ENCODE results near the gene TCHH.

The TCHH gene

DNA sequence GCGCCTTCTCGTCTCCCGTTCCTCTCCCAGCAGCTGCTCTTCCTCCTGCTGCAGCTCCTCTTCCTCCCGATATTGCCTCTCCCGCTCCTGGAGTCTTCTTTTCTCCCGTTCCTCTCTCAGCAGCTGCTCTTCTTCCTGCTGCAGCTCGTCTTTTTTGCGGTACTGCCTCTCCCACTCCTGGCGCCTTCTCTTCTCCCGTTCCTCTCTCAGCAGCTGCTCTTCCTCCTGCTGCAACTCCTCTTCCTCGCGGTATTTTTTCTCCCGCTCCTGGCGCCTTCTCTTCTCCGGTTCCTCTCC is 5.3 kb downstream of the TCHH start:
- H3K79me2 ChIP-seq = no peaks in the 10 kb centered on the region
- H3K27me3 ChIP-seq (ENCODE audit: control insufficient read depth, insufficient read depth, low read length) = peaks cover 11% of the 10 kb centered on the region
- peak overlapping the region; percentile 49 for H3K4me3 ChIP-seq (ENCODE audit: low read depth, low read length)

DNA sequence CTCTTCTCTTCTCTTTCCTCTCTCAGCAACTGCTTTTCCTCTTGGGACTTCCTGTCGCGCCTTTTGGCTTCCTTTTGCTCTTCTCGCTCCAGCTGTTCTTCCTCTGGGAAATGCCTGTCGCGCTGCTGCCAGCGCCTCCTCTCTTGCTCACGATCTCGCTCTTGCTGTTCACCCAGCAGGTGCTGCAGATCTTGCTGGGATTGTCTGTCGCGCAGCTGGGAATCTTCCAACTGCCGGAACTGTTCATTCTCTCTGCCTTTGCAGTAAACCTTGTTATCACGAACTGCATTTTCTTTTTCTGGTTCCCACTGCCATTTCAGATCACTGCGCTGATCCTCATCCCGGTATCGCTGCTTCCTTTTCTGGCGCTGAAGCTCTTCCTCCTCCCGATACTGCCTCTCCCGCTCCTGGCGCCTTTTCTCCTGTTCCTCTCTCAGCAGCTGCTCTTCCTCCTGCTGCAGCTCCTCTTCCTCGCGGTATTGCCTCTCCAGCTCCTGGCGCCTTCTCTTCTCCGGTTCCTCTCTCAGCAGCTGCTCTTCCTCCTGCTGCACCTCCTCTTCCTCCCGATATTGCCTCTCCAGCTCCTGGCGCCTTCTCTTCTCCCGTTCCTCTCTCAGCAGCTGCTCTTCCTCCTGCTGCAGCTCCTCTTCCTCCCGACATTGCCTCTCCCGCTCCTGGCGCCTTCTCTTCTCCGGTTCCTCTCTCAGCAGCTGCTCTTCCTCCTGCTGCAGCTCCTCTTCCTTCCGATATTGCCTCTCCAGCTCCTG is 5.8 kb downstream of the TCHH start:
- Histone ChIP-seq H2AFZ (no peak overlapping the region), H3K4me3 (ENCODE audit: low read depth, low read length) (peak overlapping the region; percentile 12), H3K4me1 (no peaks in the 10 kb centered on the region), H3K36me3 (ENCODE audit: control insufficient read depth, insufficient read depth, low read length) (no peaks in the 10 kb centered on the region), H3K27ac (no peak overlapping the region), H3K27me3 (ENCODE audit: control insufficient read depth, insufficient read depth, low read length) (peaks cover 11% of the 10 kb centered on the region), H3K79me2 (no peaks in the 10 kb centered on the region), H3K9ac (no peak overlapping the region), H3K9me3 (ENCODE audit: control insufficient read depth, low read length) (no peaks in the 10 kb centered on the region), H3K4me2 (ENCODE audit: low read length) (peak overlapping the region; percentile 83)
- TF ChIP-seq, protein P1, sequence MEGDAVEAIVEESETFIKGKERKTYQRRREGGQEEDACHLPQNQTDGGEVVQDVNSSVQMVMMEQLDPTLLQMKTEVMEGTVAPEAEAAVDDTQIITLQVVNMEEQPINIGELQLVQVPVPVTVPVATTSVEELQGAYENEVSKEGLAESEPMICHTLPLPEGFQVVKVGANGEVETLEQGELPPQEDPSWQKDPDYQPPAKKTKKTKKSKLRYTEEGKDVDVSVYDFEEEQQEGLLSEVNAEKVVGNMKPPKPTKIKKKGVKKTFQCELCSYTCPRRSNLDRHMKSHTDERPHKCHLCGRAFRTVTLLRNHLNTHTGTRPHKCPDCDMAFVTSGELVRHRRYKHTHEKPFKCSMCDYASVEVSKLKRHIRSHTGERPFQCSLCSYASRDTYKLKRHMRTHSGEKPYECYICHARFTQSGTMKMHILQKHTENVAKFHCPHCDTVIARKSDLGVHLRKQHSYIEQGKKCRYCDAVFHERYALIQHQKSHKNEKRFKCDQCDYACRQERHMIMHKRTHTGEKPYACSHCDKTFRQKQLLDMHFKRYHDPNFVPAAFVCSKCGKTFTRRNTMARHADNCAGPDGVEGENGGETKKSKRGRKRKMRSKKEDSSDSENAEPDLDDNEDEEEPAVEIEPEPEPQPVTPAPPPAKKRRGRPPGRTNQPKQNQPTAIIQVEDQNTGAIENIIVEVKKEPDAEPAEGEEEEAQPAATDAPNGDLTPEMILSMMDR (IDR thresholded peaks at IDR 0.05) = no peak

More for the DNA sequence above, 5.3 kb downstream of the TCHH start:
- Histone ChIP-seq H3K4me2 (ENCODE audit: low read length) (peak overlapping the region; percentile 83), H2AFZ (peak overlapping the region; percentile 64), H3K27ac (no peak overlapping the region), H3K9ac (no peak overlapping the region), H3K36me3 (ENCODE audit: control insufficient read depth, insufficient read depth, low read length) (no peaks in the 10 kb centered on the region), H3K9me3 (ENCODE audit: control insufficient read depth, low read length) (no peaks in the 10 kb centered on the region), H3K4me1 (no peaks in the 10 kb centered on the region)
- TF ChIP-seq, protein P1 (IDR thresholded peaks at IDR 0.05) = no peak

DNA sequence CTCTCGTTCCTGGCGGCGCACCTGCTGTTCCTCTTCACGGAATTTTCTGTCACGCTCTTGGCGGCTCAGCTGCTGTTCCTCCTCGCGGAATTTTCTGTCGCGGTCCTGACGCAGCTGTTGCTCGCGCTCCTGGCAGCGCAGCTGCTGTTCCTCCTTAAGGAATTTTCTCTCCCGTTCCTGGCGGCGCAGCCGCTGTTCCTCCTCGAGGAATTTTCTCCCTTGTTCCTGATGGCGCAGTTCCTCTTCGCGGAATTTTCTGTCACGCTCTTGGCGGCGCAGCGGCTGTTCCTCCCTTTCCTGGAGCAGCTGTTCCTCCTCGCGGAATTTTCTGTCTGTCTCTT is 6.4 kb downstream of the TCHH start:
- Histone ChIP-seq H3K27ac (no peak overlapping the region), H2AFZ (no peak overlapping the region), H3K4me3 (ENCODE audit: low read depth, low read length) (peak overlapping the region; percentile 12), H3K27me3 (ENCODE audit: control insufficient read depth, insufficient read depth, low read length) (peaks cover 11% of the 10 kb centered on the region), H3K9me3 (ENCODE audit: control insufficient read depth, low read length) (no peaks in the 10 kb centered on the region), H3K4me1 (no peaks in the 10 kb centered on the region), H3K4me2 (ENCODE audit: low read length) (peak overlapping the region; percentile 83), H3K9ac (no peak overlapping the region), H3K36me3 (ENCODE audit: control insufficient read depth, insufficient read depth, low read length) (no peaks in the 10 kb centered on the region), H3K79me2 (no peaks in the 10 kb centered on the region)
- TF ChIP-seq, protein P1 (IDR thresholded peaks at IDR 0.05) = no peak

- H3K4me1 ChIP-seq = no peaks in the 10 kb centered on the region
- no peak overlapping the region for H3K4me2 ChIP-seq (ENCODE audit: low read length)
- no peak overlapping the region for H3K9ac ChIP-seq
- no peaks in the 10 kb centered on the region for H3K9me3 ChIP-seq (ENCODE audit: control insufficient read depth, low read length)
- H2AFZ ChIP-seq = no peak overlapping the region
- H3K36me3 ChIP-seq (ENCODE audit: control insufficient read depth, insufficient read depth, low read length) = no peaks in the 10 kb centered on the region
- no peak overlapping the region for H3K27ac ChIP-seq
- H3K4me3 ChIP-seq (ENCODE audit: low read depth, low read length) = no peak overlapping the region
- H3K79me2 ChIP-seq = no peaks in the 10 kb centered on the region
- TF ChIP-seq, protein P1 (IDR thresholded peaks at IDR 0.05) = no peak
- peaks cover 11% of the 10 kb centered on the region for H3K27me3 ChIP-seq (ENCODE audit: control insufficient read depth, insufficient read depth, low read length)
Measured at GRCh38 chr1:152107984-152108881, 7.0 kb downstream of the TCHH start.

Data from parathyroid adenoma (tissue), 2 donors.